Astrocyte of the spinal cord (primary cell): Measurements from ENCODE around the gene AHSP.
"Not testable (repeated sequence)": the region's sequence is repeated elsewhere in the genome, so short reads cannot be mapped to it uniquely, and the experiment has no call there.

Source experiments
- DNase-seq: peaks from one replicate; pipeline ENCODE4 v3.0.0; 2011; ENCODE audit warnings: low read depth, low spot score
- H3K4me3 ChIP-seq: 2 replicates; pipeline ENCODE4 v1.5.1; 2011; ENCODE audit warnings: low read depth, mild to moderate bottlenecking, low read length, moderate library complexity
- in situ Hi-C: cut with HindIII; loops from 2 replicates; pipeline ENCODE4 v1.10.0; 2017; ENCODE audit warnings: low sequenced_read_pairs
- TF ChIP-seq, protein P1 (sequence below): IDR thresholded peaks from 2 replicates; pipeline ENCODE4 v1.5.1; 2012; ENCODE audit warnings: low read depth, mild to moderate bottlenecking, low read length, inconsistent platforms

The AHSP gene, protein sequence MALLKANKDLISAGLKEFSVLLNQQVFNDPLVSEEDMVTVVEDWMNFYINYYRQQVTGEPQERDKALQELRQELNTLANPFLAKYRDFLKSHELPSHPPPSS

DNA sequence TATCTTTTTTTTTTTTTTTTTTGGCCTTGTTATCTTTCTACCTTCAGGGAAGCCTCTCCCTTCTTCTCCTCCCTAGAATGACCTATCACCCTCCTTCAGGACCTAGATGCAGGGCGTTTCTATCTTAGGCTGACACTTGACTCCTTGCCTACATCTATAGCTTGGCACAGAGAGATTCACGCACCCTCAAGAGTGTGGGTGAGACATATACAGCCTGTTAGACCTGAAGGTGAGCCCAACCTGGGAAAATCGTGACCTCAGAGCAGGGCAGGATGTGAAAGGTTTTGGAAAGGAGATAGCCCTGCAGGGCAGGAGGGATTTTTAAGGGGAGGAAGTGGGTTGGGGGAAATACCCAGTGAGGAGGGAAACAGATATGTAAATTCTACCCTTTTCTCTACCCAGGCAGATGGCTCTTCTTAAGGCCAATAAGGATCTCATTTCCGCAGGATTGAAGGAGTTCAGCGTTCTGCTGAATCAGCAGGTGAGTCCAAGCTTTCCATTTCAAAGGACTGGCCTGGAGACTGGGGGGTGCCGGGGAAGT, at the start of gene AHSP:
TSS of gene AHSP (plus strand) at position 167 of the 541 bp plus-strand sequence. CDS start at position 407, 240 bp downstream.
- H3K4me3 ChIP-seq = no peak within 1 kb of the TSS
- in situ Hi-C loops = no loop called here
- DNase-seq = no peak
- TF ChIP-seq, protein P1, sequence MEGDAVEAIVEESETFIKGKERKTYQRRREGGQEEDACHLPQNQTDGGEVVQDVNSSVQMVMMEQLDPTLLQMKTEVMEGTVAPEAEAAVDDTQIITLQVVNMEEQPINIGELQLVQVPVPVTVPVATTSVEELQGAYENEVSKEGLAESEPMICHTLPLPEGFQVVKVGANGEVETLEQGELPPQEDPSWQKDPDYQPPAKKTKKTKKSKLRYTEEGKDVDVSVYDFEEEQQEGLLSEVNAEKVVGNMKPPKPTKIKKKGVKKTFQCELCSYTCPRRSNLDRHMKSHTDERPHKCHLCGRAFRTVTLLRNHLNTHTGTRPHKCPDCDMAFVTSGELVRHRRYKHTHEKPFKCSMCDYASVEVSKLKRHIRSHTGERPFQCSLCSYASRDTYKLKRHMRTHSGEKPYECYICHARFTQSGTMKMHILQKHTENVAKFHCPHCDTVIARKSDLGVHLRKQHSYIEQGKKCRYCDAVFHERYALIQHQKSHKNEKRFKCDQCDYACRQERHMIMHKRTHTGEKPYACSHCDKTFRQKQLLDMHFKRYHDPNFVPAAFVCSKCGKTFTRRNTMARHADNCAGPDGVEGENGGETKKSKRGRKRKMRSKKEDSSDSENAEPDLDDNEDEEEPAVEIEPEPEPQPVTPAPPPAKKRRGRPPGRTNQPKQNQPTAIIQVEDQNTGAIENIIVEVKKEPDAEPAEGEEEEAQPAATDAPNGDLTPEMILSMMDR = no peak

DNA sequence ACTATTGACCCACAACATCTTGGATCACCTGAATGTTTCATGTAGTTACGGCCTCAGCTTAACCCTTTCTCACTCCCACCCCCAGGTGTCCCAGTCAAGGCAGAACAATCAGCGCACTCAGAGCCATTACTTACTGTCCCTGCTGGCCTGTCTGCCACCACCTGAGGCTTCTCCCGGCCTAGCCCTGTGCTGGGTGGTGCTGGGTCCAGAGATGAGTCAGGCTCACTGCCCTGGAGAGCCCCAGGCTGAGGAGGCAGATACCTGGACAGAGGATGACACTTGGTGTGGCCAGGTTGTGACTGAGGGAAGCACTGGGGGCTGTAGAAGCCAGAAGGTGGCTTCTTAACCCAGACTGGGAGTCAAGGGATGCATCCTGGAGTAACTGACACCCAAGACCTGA, 48.7 kb upstream of the AHSP start:
- in situ Hi-C loops = no loop called here
- TF ChIP-seq, protein P1 = no peak
- no peak overlapping the region for H3K4me3 ChIP-seq

DNA sequence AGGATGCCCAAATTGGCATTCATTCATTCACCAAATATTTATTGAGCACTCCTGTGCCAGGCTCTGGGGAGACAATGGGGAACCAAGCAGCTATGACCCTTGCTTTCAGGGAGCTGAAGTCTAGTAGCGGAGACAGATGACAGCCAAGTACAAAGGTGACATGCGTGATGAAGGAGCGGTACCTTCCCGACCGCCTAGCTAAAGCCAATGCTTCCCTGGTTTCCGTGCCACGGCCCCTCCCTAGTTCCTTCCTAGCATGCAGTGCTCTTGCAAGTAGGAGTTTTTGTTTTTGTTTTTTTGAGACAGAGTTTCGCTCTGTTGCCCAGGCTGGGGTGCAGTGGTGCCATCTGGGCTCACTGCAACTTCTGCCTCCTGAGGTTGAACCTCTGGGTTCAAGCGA, 47.9 kb upstream of the AHSP start:
- DNase-seq = no peak
- in situ Hi-C loops = no loop called here
- TF ChIP-seq, protein P1 = no peak
- no peak overlapping the region for H3K4me3 ChIP-seq

More for the DNA sequence above, 48.7 kb upstream of the AHSP start:
- DNase-seq = no peak

DNA sequence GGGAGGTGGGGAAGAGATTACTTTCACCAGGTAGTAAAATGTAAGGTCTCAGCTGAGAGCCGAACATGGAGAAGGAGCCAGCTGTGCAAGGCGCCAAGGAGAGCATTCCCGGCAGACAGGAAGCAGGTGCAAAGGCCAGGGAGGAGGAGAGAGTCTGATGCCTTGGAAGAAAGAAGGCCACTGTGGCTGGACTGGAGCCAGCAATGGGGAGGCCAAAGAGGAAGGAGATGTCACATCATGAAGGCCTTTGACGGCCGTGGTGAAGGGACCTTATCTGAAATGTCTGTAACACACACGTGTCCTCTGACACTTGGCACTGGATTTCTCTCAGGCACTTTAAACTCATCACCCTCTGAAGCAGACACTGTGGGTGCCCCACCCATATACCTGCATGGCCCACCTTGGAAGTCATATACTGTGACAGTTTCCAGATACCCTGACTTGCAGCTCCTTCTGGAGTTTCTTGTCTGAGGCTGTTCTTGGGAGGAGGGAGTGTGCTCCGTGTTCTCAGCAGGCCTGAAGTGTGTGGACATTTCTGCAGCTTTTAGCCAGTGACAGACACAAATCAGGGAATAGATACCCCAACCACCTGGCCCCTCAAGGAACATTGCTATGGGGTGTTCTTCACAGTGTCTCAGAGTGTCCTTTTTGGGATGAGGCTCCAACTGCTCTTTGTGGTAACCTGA, 46.7 kb upstream of the AHSP start:
- DNase-seq = no peak
- in situ Hi-C loops = no loop called here
- TF ChIP-seq, protein P1 = no peak
- H3K4me3 ChIP-seq = no peak overlapping the region

DNA sequence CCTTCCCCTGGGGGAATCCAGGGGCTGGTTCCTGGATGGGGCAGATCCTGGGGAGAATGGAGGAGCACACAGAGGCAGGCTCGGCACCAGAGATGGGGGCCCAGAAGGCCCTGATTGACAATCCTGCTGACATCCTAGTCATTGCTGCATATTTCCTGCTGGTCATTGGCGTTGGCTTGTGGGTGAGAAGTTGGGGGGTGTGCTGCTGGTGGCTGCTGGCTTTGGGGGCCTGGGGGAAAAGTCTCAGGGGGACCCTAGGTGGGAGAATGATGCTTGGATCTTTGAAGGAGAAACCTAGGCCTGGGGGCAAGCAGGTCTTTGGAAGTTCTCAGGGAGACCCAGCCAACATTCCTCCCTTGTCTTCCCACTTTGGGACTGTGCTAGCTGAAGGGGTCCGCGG, 44.6 kb upstream of the AHSP start, which contains the start of gene SLC5A2:
TSS of gene SLC5A2 (plus strand) at position 43 of the 400 bp plus-strand sequence. CDS start at position 57, 14 bp downstream.
- TF ChIP-seq, protein P1 = no peak
- no peak for DNase-seq

DNA sequence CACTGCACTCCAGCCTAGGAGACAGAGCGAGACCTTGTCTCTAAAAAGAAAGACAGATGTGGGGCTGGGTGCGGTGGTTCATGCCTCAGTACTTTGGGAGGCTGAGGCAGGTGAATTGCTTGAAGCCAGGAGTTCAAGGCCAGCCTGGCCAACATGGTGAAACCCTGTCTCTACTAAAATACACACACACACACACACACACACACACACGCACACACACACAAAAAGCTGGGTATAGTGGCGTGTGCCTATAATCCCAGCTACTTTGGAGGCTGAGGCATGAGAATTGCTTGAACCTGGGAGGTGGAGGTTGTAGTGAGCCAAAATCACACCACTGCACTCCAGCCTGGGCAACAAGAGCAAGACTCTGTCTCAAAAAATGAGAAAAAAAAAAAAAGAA, 43.7 kb upstream of the AHSP start:
- DNase-seq, in situ Hi-C loops, H3K4me3 ChIP-seq: not testable (repeated sequence)

More for the DNA sequence above, 44.6 kb upstream of the AHSP start, which contains the start of gene SLC5A2:
- in situ Hi-C loops = no loop called here
- no peak within 1 kb of the TSS for H3K4me3 ChIP-seq

DNA sequence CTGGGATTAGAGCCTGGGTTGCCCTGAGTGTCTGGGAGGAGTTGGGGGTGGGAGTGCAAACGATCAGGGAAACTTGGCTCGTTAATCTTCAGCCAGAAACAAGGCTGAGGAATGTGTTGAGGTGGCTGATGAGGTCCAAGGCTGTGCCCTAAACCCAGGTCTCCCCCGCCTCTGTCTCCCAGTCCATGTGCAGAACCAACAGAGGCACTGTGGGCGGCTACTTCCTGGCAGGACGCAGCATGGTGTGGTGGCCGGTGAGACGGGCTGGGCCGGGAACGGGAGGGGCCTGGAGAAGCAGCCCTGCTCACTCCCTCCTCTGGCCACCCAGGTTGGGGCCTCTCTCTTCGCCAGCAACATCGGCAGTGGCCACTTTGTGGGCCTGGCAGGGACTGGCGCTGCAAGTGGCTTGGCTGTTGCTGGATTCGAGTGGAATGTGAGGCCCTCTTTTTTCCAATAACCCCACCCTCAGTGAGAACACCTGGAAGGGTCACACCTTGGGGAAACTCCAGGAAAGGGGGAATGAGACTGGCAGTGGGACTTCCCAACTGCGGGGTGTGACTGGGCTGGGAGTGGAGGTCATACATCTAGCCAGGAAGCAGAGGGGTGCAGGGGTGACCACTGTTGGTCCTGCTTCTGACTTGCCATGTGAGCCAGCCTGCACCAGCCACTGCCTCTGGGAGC, 43.1 kb upstream of the AHSP start:
- no peak for DNase-seq
- in situ Hi-C loops = no loop called here
- H3K4me3 ChIP-seq = no peak overlapping the region
- TF ChIP-seq, protein P1 = no peak
